ENCODE data around the gene AOC1. TPM values are rescaled to one million over a fixed set of nuclear protein-coding genes. Genes with fewer than 3 reads are reported as not detected.

AOC1 gene
- total RNA-seq, 1 donor from 2014 or later = 0.64 TPM

- intact Hi-C loops (cut with DNase I) = no loop called here
- peak; percentile 26 for ATAC-seq
- Histone ChIP-seq H3K4me1 (no peaks in the 10 kb centered on the region), H3K27me3 (no peaks in the 10 kb centered on the region), H3K4me3 (no peak overlapping the region), H3K36me3 (no peaks in the 10 kb centered on the region), H3K9me3 (no peaks in the 10 kb centered on the region), H3K27ac (no peak overlapping the region)
- no peak for DNase-seq
- no peak for TF ChIP-seq CTCF (IDR thresholded peaks at IDR 0.05)
Measured at GRCh38 chr7:150829426-150829825, 22.9 kb upstream of the AOC1 start.

DNA sequence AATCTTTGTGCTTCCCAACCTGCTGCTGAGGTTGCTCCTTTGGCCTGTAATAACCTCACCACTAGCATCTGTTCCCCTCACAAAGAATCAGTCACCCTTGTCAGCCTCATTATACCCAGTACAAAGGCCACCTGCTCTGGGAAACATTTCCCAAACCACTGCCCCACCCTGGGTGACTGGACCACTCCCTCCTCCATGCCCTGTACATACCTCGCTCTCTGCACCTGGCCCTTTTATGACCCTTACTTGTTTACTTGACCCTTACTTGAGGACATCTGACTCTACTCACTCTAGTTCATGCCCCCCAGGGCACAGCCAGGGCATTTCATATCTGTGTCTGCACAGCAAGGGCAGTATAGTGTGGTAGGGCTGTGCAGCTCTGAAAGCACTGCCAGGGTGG, 21.4 kb upstream of the AOC1 start:
- no peak for DNase-seq

DNA sequence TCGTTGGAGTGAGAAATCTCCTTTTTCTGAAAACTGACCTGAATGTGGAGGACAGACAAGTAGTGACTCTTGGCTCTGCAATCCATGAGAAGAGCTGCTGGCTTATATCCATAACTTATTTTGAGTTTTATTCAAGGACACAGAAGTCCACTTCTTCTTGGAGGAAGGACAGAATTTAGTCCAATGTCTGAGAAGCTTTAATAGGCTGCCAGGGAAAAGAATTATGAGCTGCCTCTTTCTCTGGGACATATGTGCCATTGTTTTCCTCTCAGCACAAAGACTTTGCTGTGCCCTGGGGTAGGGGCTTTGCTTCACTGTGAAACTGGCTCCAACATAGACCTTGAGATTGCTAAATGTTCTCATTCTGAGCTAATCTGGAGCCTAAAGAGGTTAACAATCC, 20.5 kb upstream of the AOC1 start:
- H3K4me1 ChIP-seq = no peaks in the 10 kb centered on the region
- no peak overlapping the region for H3K27ac ChIP-seq
- TF ChIP-seq CTCF (IDR thresholded peaks at IDR 0.05) = no peak
- DNase-seq = no peak
- no peak overlapping the region for H3K4me3 ChIP-seq
- ATAC-seq = no peak
- intact Hi-C loops (cut with DNase I) = no loop called here
- H3K9me3 ChIP-seq = no peaks in the 10 kb centered on the region
- no peaks in the 10 kb centered on the region for H3K36me3 ChIP-seq
- no peaks in the 10 kb centered on the region for H3K27me3 ChIP-seq

More for the DNA sequence above, 21.4 kb upstream of the AOC1 start:
- no peak for ATAC-seq
- intact Hi-C loops (cut with DNase I) = no loop called here
- no peak overlapping the region for H3K27ac ChIP-seq
- H3K4me1 ChIP-seq = no peaks in the 10 kb centered on the region
- no peaks in the 10 kb centered on the region for H3K27me3 ChIP-seq
- no peaks in the 10 kb centered on the region for H3K9me3 ChIP-seq
- H3K4me3 ChIP-seq = no peak overlapping the region
- no peaks in the 10 kb centered on the region for H3K36me3 ChIP-seq
- no peak for TF ChIP-seq CTCF (IDR thresholded peaks at IDR 0.05)

GRCh38 chr7:150835019-150835418, 17.3 kb upstream of the AOC1 start:
- no peak for TF ChIP-seq CTCF (IDR thresholded peaks at IDR 0.05)
- Histone ChIP-seq H3K9me3 (no peaks in the 10 kb centered on the region), H3K27ac (no peak overlapping the region), H3K4me3 (no peak overlapping the region), H3K36me3 (no peaks in the 10 kb centered on the region), H3K4me1 (no peaks in the 10 kb centered on the region), H3K27me3 (no peaks in the 10 kb centered on the region)
- DNase-seq (no peak), ATAC-seq (no peak)
- intact Hi-C loops (cut with DNase I) = no loop called here

DNA sequence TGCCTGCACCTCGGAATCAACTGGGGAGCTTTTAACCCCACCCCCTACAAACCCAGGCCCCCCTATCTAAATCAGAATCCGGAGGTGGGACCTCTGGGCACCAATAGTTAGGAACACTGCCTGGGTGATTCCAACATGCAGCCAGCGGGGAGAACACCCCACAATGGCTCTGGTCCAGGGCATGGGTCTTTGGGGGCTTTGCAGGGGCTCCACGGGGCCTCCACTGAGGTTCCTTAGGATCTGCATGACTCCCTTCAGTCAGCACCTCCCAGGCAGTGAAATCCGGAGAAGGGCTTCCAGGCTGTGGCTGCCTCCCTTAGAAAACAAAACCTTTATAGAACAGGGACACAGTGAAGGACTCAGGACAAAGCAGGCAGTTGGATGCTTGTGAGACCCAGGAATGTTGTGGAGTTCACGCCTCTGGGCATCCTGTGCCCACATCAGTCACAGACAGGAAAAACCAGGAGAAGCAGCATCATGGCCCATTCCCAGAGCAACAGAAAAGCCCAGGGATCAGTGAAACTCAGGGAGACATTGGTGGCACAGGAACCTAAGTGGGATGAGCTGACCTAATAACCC, 16.5 kb upstream of the AOC1 start:
- intact Hi-C loops (cut with DNase I) = no loop called here
- TF ChIP-seq CTCF (IDR thresholded peaks at IDR 0.05) = no peak
- Histone ChIP-seq H3K9me3 (no peaks in the 10 kb centered on the region), H3K27me3 (no peaks in the 10 kb centered on the region), H3K4me3 (no peak overlapping the region), H3K4me1 (no peaks in the 10 kb centered on the region), H3K36me3 (no peaks in the 10 kb centered on the region), H3K27ac (no peak overlapping the region)
- no peak for DNase-seq
- no peak for ATAC-seq

Measured in upper lobe of right lung (tissue), 1 donor.